Measurements from ENCODE around the gene SEM1. TPM values are rescaled to one million over a fixed set of nuclear protein-coding genes. Genes with fewer than 3 reads are reported as not detected.

SEM1 gene
- total RNA-seq, 1 experiment from 2014 or later = 73.3 TPM

GRCh38 chr7:96701258-96701657 lies 8.4 kb downstream of the SEM1 start:
- DNase-seq (ENCODE audit: low spot score) (no peak), ATAC-seq (peak; percentile 73)
- no peaks in the 10 kb centered on the region for H3K36me3 Mint-ChIP-seq
- ChIA-PET POLR2A (no interaction called here), CTCF (interaction anchor here (1.0 kb wide), 1 partner anchor 323 kb away, joined by 4 read pairs; the partner anchor contains the start of gene DLX5)
- TF ChIP-seq EMX1 (CRISPR knock-in tag; IDR thresholded peaks at IDR 0.05) (no peak), KAT7 (CRISPR knock-in tag; IDR thresholded peaks at IDR 0.05; ENCODE audit: borderline replicate concordance) (no peak), ERG (CRISPR knock-in tag; IDR thresholded peaks at IDR 0.05) (no peak), TEAD1 (CRISPR knock-in tag; IDR thresholded peaks at IDR 0.05) (no peak), ZBTB43 (CRISPR knock-in tag; IDR thresholded peaks at IDR 0.05) (no peak), ZNF396 (CRISPR knock-in tag; IDR thresholded peaks at IDR 0.05; ENCODE audit: borderline replicate concordance) (no peak), NFYB (CRISPR knock-in tag; conservative IDR thresholded peaks at IDR 0.05; ENCODE audit: low read depth) (no peak), MYBL2 (CRISPR knock-in tag; IDR thresholded peaks at IDR 0.05) (no peak), JUN (CRISPR knock-in tag; IDR thresholded peaks at IDR 0.05) (no peak), RELA (CRISPR knock-in tag; IDR thresholded peaks at IDR 0.05; ENCODE audit: borderline replicate concordance) (no peak), HMGA2 (CRISPR knock-in tag; IDR thresholded peaks at IDR 0.05) (no peak), ESRRA (CRISPR knock-in tag; IDR thresholded peaks at IDR 0.05; ENCODE audit: borderline replicate concordance) (no peak), NR3C1 (CRISPR knock-in tag; conservative IDR thresholded peaks at IDR 0.05; ENCODE audit: low read depth) (no peak), SMAD3 (CRISPR knock-in tag; IDR thresholded peaks at IDR 0.05; ENCODE audit: borderline replicate concordance) (no peak), STAT6 (CRISPR knock-in tag; conservative IDR thresholded peaks at IDR 0.05; ENCODE audit: low read depth) (no peak), ZNF423 (CRISPR knock-in tag; IDR thresholded peaks at IDR 0.05) (no peak), MXD4 (CRISPR knock-in tag; IDR thresholded peaks at IDR 0.05; ENCODE audit: borderline replicate concordance) (no peak), FOXP1 (CRISPR knock-in tag; IDR thresholded peaks at IDR 0.05; ENCODE audit: borderline replicate concordance) (no peak), CREB1 (CRISPR knock-in tag; IDR thresholded peaks at IDR 0.05) (no peak)
- H3K9me3 Mint-ChIP-seq = no peaks in the 10 kb centered on the region
- no peaks in the 10 kb centered on the region for H3K27me3 Mint-ChIP-seq (ENCODE audit: low read depth)
- H3K27ac Mint-ChIP-seq = no peak overlapping the region
- H3K4me3 Mint-ChIP-seq = no peak overlapping the region
- H3K4me1 Mint-ChIP-seq = peaks cover 3% of the 10 kb centered on the region; the same call in 1 of the 2 replicates

GRCh38 chr7:96700516-96700915 lies 9.1 kb downstream of the SEM1 start:
- DNase-seq (ENCODE audit: low spot score) (no peak), ATAC-seq (no peak)
- TF ChIP-seq ETV6 (CRISPR knock-in tag; IDR thresholded peaks at IDR 0.05) (no peak), FOXJ3 (CRISPR knock-in tag; IDR thresholded peaks at IDR 0.05; ENCODE audit: borderline replicate concordance) (no peak), ZBTB21 (CRISPR knock-in tag; IDR thresholded peaks at IDR 0.05; ENCODE audit: borderline replicate concordance) (no peak)
- Mint-ChIP-seq H3K27me3 (ENCODE audit: low read depth) (no peaks in the 10 kb centered on the region), H3K36me3 (no peaks in the 10 kb centered on the region), H3K4me1 (peaks cover 3% of the 10 kb centered on the region; the same call in 1 of the 2 replicates), H3K9me3 (no peaks in the 10 kb centered on the region), H3K27ac (no peak overlapping the region), H3K4me3 (no peak overlapping the region)
- POLR2A ChIA-PET = no interaction called here
- CTCF ChIA-PET = no interaction called here

Data from WTC11 (cell line).